Fibroblast of the conjunctiva (primary cell): ENCODE measurements around the gene ALKAL2.
"Not testable (repeated sequence)": the region's sequence is repeated elsewhere in the genome, so short reads cannot be mapped to it uniquely, and the experiment has no call there.

Experiments used
- DNase-seq: peaks from one replicate; pipeline ENCODE4 v3.0.0-alpha.2; 2010; ENCODE audit warnings: low read depth

Gene ALKAL2

GRCh38 chr2:287911-288757 lies at the start of gene ALKAL2:
TSS of gene ALKAL2 (minus strand) at chr2:288091. CDS start at chr2:287835, 256 bp downstream.
- no peak for DNase-seq

GRCh38 chr2:336949-337348 lies 49.1 kb upstream of the ALKAL2 start:
- DNase-seq: not testable (repeated sequence)

GRCh38 chr2:336360-336759 lies 48.5 kb upstream of the ALKAL2 start:
- DNase-seq: no peak

- no peak for DNase-seq
Observed at GRCh38 chr2:332592-332991, 44.7 kb upstream of the ALKAL2 start.

- DNase-seq: no peak
Observed at GRCh38 chr2:328761-329160, 40.9 kb upstream of the ALKAL2 start.

GRCh38 chr2:323035-323434 lies 35.1 kb upstream of the ALKAL2 start:
- no peak for DNase-seq

GRCh38 chr2:322326-322725 lies 34.4 kb upstream of the ALKAL2 start:
- no peak for DNase-seq

GRCh38 chr2:320561-320960 lies 32.7 kb upstream of the ALKAL2 start:
- no peak for DNase-seq

GRCh38 chr2:319059-319600 lies 31.2 kb upstream of the ALKAL2 start:
- DNase-seq: no peak

- peak; percentile 10 for DNase-seq
Observed at GRCh38 chr2:317501-318424, 29.9 kb upstream of the ALKAL2 start.

- DNase-seq: no peak
Observed at GRCh38 chr2:316381-316780, 28.5 kb upstream of the ALKAL2 start.

- DNase-seq: not testable (repeated sequence)
Observed at GRCh38 chr2:315925-316324, 28.0 kb upstream of the ALKAL2 start.

GRCh38 chr2:314561-315336 lies 26.9 kb upstream of the ALKAL2 start:
- DNase-seq: no peak

GRCh38 chr2:313991-314390 lies 26.1 kb upstream of the ALKAL2 start:
- DNase-seq: no peak

- no peak for DNase-seq
Observed at GRCh38 chr2:310994-311393, 23.1 kb upstream of the ALKAL2 start.

GRCh38 chr2:309954-310510 lies 22.1 kb upstream of the ALKAL2 start:
- DNase-seq: no peak

- no peak for DNase-seq
Observed at GRCh38 chr2:309148-309953, 21.5 kb upstream of the ALKAL2 start.

- DNase-seq: no peak
Observed at GRCh38 chr2:305366-305765, 17.5 kb upstream of the ALKAL2 start.

GRCh38 chr2:296354-296753 lies 8.5 kb upstream of the ALKAL2 start:
- no peak for DNase-seq

GRCh38 chr2:295090-295489 lies 7.2 kb upstream of the ALKAL2 start:
- DNase-seq: no peak
